Adrenal gland (tissue), 5 donors: ENCODE measurements around the gene DIAPH2.
A peak's percentile ranks its signal among the peaks of the same experiment; 100 is the strongest.

Experiments used
- CTCF ChIP-seq, 6 experiments: fragments of 450-650 bp in 4 of 6; fragments of 200-600 bp in 2 of 6; sonication (generic) in 1 of 6; IDR thresholded peaks; 1 replicate in 5 of 6; 2 replicates in 1 of 6; pipeline versions ENCODE4 v1.5.1 to v1.8.0; 2016 to 2021; ENCODE audit warnings: antibody characterized with exemption in 6 of 6, mild to moderate bottlenecking in 2 of 6, moderate library complexity in 1 of 6
- POLR2A ChIP-seq, 2 donors: fragments of 450-650 bp; IDR thresholded peaks; one replicate each; pipeline ENCODE4 v1.6.1; 2017; ENCODE audit warnings: antibody characterized with exemption in 2 of 2, mild to moderate bottlenecking in 2 of 2, moderate library complexity in 1 of 2
- donor health status: DM: no; HTN: no; CAD: no.

- peak in 5 of 6 experiments; percentile 10 to 28 (median 20) for TF ChIP-seq CTCF (IDR thresholded peaks at IDR 0.05)
- no peak for TF ChIP-seq POLR2A (IDR thresholded peaks at IDR 0.05)
Measured at GRCh38 chrX:97026406-97026805, 341.8 kb downstream of the DIAPH2 start.
